Measurements from ENCODE around the gene RETREG3.
A peak's percentile ranks its signal among the peaks of the same experiment; 100 is the strongest.

The RETREG3 gene

GRCh38 chr17:42566883-42567573 is 42.1 kb downstream of the RETREG3 start, which contains the start of gene MLX:
Gene MLX, plus strand, starts transcription at chr17:42567100. Its CDS starts 25 bp downstream, at chr17:42567125.
- Histone ChIP-seq H3K27ac (peak within 1 kb of the TSS; percentile 86 to 93), H3K4me3 (peak within 1 kb of the TSS; percentile 87)
- peak; percentile 96 for DNase-seq (ENCODE audit: low spot score)
- TF ChIP-seq, protein P1, sequence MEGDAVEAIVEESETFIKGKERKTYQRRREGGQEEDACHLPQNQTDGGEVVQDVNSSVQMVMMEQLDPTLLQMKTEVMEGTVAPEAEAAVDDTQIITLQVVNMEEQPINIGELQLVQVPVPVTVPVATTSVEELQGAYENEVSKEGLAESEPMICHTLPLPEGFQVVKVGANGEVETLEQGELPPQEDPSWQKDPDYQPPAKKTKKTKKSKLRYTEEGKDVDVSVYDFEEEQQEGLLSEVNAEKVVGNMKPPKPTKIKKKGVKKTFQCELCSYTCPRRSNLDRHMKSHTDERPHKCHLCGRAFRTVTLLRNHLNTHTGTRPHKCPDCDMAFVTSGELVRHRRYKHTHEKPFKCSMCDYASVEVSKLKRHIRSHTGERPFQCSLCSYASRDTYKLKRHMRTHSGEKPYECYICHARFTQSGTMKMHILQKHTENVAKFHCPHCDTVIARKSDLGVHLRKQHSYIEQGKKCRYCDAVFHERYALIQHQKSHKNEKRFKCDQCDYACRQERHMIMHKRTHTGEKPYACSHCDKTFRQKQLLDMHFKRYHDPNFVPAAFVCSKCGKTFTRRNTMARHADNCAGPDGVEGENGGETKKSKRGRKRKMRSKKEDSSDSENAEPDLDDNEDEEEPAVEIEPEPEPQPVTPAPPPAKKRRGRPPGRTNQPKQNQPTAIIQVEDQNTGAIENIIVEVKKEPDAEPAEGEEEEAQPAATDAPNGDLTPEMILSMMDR (IDR thresholded peaks at IDR 0.05): no peak

DNA sequence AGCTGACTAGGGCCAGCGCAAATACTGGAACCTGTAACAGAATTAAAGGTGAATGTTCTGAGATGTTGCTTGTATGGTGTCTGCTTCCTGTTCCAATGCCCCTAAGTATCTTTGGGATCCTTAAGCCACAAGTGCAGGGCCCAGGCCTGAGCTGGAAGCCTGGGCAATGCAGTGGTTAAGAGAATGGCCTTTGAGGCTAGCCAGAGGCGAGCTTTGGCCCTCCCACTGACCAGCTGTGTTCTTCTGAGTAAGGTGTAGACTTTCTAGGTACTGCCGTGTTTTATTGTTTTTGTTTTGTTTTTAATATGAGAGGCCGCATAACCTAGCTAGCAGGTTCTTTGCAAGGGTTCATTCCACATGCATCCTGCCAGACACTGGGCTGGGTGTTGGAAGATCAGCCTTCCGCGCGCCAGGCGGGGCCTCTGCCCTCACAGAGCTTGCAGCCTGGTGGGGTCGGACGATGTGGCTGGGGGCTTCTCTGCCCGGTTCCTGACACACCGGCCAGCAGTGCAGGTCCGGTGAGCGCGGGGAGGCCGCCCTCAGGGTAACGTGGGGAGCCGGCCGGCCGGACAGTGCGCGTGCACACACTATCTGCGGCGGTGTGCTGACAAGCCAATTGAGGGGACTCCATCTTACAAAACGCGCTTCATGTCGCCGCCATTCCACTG is 42.8 kb downstream of the RETREG3 start:
- DNase-seq (ENCODE audit: low spot score): no peak
- peak overlapping the region; percentile 86 to 93 for H3K27ac ChIP-seq

GRCh38 chr17:42565523-42566214 is 43.5 kb downstream of the RETREG3 start:
- peak overlapping the region in 1 of 2 donors; percentile 93 for H3K27ac ChIP-seq
- no peak overlapping the region for H3K4me3 ChIP-seq
- TF ChIP-seq, protein P1 (IDR thresholded peaks at IDR 0.05): no peak
- DNase-seq (ENCODE audit: low spot score): no peak

More for the DNA sequence above, 42.8 kb downstream of the RETREG3 start:
- TF ChIP-seq, protein P1 (IDR thresholded peaks at IDR 0.05): no peak
- peak overlapping the region; percentile 87 for H3K4me3 ChIP-seq

- no peak overlapping the region for H3K4me3 ChIP-seq
- DNase-seq (ENCODE audit: low spot score): no peak
- H3K27ac ChIP-seq: no peak overlapping the region
- TF ChIP-seq, protein P1 (IDR thresholded peaks at IDR 0.05): no peak
Measured at GRCh38 chr17:42564815-42565522, 44.2 kb downstream of the RETREG3 start.

- TF ChIP-seq, protein P1 (IDR thresholded peaks at IDR 0.05): no peak
- peak overlapping the region; percentile 80 for H3K4me3 ChIP-seq
- H3K27ac ChIP-seq: no peak overlapping the region
- DNase-seq (ENCODE audit: low spot score): no peak
Measured at GRCh38 chr17:42563950-42564349, 45.2 kb downstream of the RETREG3 start.

GRCh38 chr17:42563543-42563942 is 45.6 kb downstream of the RETREG3 start:
- peak overlapping the region in 1 of 2 donors; percentile 93 for H3K27ac ChIP-seq
- TF ChIP-seq, protein P1 (IDR thresholded peaks at IDR 0.05): no peak
- H3K4me3 ChIP-seq: peak overlapping the region; percentile 80
- no peak for DNase-seq (ENCODE audit: low spot score)
